Fibroblast of skin of left quadriceps (primary cell): ENCODE data around the gene HRH4.

Source experiments
- DNase-seq, 2 experiments: peaks; one replicate each; pipeline ENCODE4 v3.0.0-alpha.2; 2013; ENCODE audit warnings: low read depth in 2 of 2

HRH4 gene

GRCh38 chr18:24506175-24506574 lies 45.7 kb downstream of the HRH4 start:
- no peak for DNase-seq

- no peak for DNase-seq
Observed at GRCh38 chr18:24509435-24509834, 49.0 kb downstream of the HRH4 start.

GRCh38 chr18:24514439-24514838 lies 54.0 kb downstream of the HRH4 start:
- no peak for DNase-seq

- no peak for DNase-seq
Observed at GRCh38 chr18:24515721-24516120, 55.3 kb downstream of the HRH4 start.

GRCh38 chr18:24516261-24516660 lies 55.8 kb downstream of the HRH4 start:
- no peak for DNase-seq

- DNase-seq: no peak
Observed at GRCh38 chr18:24517554-24517953, 57.1 kb downstream of the HRH4 start.

- no peak for DNase-seq
Observed at GRCh38 chr18:24518596-24518995, 58.2 kb downstream of the HRH4 start.
